Neural progenitor cell (in vitro differentiated cells): ENCODE results near the gene TRIM73.
"Not testable (repeated sequence)": the region's sequence is repeated elsewhere in the genome, so short reads cannot be mapped to it uniquely, and the experiment has no call there.

Source experiments
- EZH2 ChIP-seq: fragments of 200-600 bp; sonication (generic); IDR thresholded peaks from 2 replicates; pipeline ENCODE4 v1.6.1; 2017; ENCODE audit warnings: antibody characterized with exemption, mild to moderate bottlenecking, moderate library complexity
- EZH2phosphoT487 ChIP-seq: fragments of 200-600 bp; sonication (generic); IDR thresholded peaks from 2 replicates; pipeline ENCODE4 v1.6.1; 2017; ENCODE audit warnings: antibody characterized with exemption
- TF ChIP-seq, protein P1 (sequence below): fragments of 200-600 bp; sonication (generic); IDR thresholded peaks from 2 replicates; pipeline ENCODE4 v1.5.1; 2017; ENCODE audit warnings: antibody characterized with exemption, mild to moderate bottlenecking

DNA sequence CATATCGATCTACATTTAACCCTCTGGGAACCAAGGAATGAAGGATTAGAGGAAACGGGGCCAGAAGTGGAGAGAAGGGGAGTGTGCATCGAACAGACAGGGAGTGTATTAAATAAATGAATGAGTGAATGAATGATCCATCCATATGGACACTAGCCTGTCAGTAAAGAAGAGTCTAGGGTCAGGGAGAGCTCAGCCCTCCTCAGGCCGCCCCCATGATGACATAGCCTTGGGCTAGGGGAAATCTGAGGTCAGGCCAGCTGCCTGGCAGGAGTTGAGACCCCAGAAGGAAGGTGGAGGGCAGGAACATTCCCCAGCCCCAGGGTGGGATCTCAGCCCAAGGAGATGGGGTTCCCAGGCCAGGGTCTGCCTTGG, 21.3 kb upstream of the TRIM73 start:
- TF ChIP-seq EZH2, EZH2phosphoT487: not testable (repeated sequence)
- TF ChIP-seq, protein P1, sequence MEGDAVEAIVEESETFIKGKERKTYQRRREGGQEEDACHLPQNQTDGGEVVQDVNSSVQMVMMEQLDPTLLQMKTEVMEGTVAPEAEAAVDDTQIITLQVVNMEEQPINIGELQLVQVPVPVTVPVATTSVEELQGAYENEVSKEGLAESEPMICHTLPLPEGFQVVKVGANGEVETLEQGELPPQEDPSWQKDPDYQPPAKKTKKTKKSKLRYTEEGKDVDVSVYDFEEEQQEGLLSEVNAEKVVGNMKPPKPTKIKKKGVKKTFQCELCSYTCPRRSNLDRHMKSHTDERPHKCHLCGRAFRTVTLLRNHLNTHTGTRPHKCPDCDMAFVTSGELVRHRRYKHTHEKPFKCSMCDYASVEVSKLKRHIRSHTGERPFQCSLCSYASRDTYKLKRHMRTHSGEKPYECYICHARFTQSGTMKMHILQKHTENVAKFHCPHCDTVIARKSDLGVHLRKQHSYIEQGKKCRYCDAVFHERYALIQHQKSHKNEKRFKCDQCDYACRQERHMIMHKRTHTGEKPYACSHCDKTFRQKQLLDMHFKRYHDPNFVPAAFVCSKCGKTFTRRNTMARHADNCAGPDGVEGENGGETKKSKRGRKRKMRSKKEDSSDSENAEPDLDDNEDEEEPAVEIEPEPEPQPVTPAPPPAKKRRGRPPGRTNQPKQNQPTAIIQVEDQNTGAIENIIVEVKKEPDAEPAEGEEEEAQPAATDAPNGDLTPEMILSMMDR = not testable (repeated sequence)
